Ovary (tissue), 3 donors: ENCODE measurements around the gene YEATS2.

Experiments
- CTCF ChIP-seq, 3 donors: fragments of 450-650 bp in 2 of 3; fragments of 200-600 bp in 1 of 3; IDR thresholded peaks; one replicate each; pipeline versions ENCODE4 v1.5.1 to v1.8.0; 2016 to 2022; ENCODE audit warnings: antibody characterized with exemption in 3 of 3, mild to moderate bottlenecking in 1 of 3
- EP300 ChIP-seq: sonication (generic); formaldehyde crosslinking; IDR thresholded peaks from one replicate; pipeline ENCODE4 v1.6.1; 2017; ENCODE audit warnings: antibody characterized with exemption
- POLR2A ChIP-seq: fragments of 450-650 bp; IDR thresholded peaks from one replicate; pipeline ENCODE4 v1.6.1; 2017; ENCODE audit warnings: antibody characterized with exemption, mild to moderate bottlenecking, moderate library complexity
- donor health status: DM: no; HTN: no; CAD: no.

GRCh38 chr3:183797996-183798395 lies 100.4 kb downstream of the YEATS2 start:
- TF ChIP-seq CTCF (IDR thresholded peaks at IDR 0.05) = no peak
- TF ChIP-seq POLR2A = no peak
- no peak for TF ChIP-seq EP300
